ENCODE results near the gene MAN1C1. TPM values are rescaled to one million over a fixed set of nuclear protein-coding genes. Genes with fewer than 3 reads are reported as not detected.

The MAN1C1 gene
- total and polyA plus RNA-seq, 7 donors = 0.69 to 32.1 (median 12.8) TPM

DNA sequence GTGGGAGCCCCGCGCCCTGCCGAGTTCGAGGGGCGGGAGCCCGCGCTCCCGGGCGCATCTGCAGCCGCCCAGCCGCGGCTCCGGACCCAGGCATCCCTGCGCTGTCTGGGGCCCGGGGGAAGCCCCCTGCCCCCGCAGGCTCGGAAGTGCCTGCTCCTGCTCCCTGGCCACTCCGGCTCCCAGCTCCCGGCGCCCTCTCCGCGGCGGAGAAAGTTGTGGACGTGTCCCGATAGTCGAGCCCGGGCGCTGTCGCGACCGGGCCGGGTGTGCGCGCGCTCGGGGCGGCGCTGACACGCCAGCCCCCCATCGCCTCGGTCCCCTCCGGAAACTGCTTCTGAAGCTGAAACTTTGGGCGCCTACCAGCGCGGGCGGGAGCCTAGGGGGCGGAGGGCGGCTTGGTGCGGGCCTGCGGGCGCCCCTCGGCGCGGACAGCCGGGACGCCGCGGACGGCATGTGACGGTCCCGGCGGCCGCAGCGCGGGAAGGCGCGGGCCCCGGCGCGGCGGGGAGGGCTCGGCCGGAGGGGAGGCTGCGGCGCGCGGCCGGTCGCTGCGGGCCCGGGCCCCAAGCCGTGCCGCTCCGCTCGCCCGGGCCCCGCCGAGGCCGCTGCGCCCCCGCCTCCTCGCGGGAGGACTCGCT lies 515 bp downstream of the MAN1C1 start:
- H3K4me3 ChIP-seq = peak overlapping the region; percentile 70 to 98 (median 80)
- H3K9me3 ChIP-seq = no peaks in the 10 kb centered on the region
- peak overlapping the region; percentile 79 to 88 (median 84) for H3K27ac ChIP-seq
- H3K4me1 ChIP-seq = peaks cover 0 to 59% (median 53%) of the 10 kb centered on the region in 4 donors
- no peak for TF ChIP-seq POLR2A (IDR thresholded peaks at IDR 0.05)
- TF ChIP-seq EP300 (IDR thresholded peaks at IDR 0.05) = no peak
- TF ChIP-seq POLR2AphosphoS5 (IDR thresholded peaks at IDR 0.05) = no peak
- TF ChIP-seq CTCF (IDR thresholded peaks at IDR 0.05) = no peak
- 0% methylated on average over 94 of the region's 94 CpGs for WGBS, 2 donors
- DNase-seq = no peak
- intact Hi-C loops (cut with DNase I) = loop anchor here (1.0 to 5.0 kb wide), 3 partner anchors 77 to 380 kb away; partner anchors contain the start of gene PAFAH2
- no peaks in the 10 kb centered on the region for H3K27me3 ChIP-seq
- H3K36me3 ChIP-seq = no peaks in the 10 kb centered on the region

DNA sequence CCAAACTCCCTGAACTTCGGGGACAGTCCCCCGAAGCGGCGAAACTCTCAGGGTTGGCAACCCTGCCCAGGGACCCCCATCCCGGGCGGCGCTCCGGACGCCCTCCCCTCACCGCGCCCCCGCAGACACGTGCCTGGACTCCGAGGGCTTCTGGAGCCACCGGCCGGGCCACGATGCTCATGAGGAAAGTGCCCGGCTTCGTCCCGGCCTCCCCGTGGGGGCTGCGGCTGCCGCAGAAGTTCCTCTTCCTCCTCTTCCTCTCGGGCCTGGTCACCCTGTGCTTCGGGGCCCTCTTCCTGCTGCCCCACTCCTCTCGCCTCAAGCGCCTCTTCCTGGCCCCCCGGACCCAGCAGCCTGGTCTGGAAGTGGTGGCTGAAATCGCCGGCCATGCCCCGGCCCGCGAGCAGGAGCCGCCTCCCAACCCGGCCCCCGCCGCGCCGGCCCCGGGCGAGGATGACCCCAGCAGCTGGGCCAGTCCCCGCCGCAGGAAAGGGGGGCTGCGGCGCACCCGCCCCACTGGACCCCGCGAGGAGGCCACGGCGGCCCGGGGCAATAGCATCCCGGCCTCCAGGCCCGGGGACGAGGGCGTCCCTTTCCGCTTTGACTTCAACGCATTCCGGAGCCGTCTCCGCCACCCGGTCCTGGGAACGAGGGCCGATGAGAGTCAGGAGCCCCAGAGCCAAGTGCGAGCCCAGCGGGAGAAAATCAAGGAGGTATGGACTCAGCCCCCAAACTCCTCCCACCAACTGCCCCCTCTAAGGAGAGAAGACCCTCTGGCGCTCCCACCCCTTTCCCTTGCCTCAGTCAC lies 1.2 kb downstream of the MAN1C1 start:
- no peaks in the 10 kb centered on the region for H3K36me3 ChIP-seq
- 3 to 7% methylated on average over 66 of the region's 66 CpGs for WGBS, 2 donors
- intact Hi-C loops (cut with DNase I) = loop anchor here (2.0 to 5.0 kb wide), 2 partner anchors 127 to 379 kb away; partner anchors contain the start of gene PAFAH2
- H3K4me3 ChIP-seq = peak overlapping the region; percentile 70 to 98 (median 80)
- H3K4me1 ChIP-seq = peaks cover 0 to 66% (median 57%) of the 10 kb centered on the region in 4 donors
- TF ChIP-seq EP300 (IDR thresholded peaks at IDR 0.05) = no peak
- TF ChIP-seq CTCF (IDR thresholded peaks at IDR 0.05) = no peak
- TF ChIP-seq POLR2A (IDR thresholded peaks at IDR 0.05) = no peak
- no peak for TF ChIP-seq POLR2AphosphoS5 (IDR thresholded peaks at IDR 0.05)
- H3K9me3 ChIP-seq = no peaks in the 10 kb centered on the region
- H3K27me3 ChIP-seq = no peaks in the 10 kb centered on the region
- H3K27ac ChIP-seq = peak overlapping the region; percentile 74 to 88 (median 78)
- DNase-seq = peak; percentile 77

DNA sequence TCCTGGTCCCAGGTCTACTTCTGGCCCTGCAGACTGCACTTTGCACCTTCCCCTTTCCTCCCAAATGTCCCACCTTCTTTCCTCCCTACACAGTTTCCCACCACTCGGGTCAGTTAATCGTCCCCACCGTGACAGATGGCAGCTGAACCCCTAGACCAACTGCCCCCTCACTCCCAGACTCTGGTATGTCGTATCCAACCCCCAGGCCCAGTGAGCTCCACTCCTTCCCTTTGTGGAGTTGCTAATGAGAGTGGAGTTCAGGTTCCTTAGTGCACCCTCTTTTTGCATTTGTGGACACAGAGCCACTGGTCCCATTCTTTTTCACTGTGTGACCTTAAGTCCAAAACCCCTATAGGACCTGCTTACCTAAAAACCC lies 1.8 kb downstream of the MAN1C1 start:
- no peak for TF ChIP-seq POLR2A (IDR thresholded peaks at IDR 0.05)
- whole genome bisulfite sequencing, 2 donors = 35 to 56% methylated on average over 4 of the region's 4 CpGs
- H3K9me3 ChIP-seq = no peaks in the 10 kb centered on the region
- intact Hi-C loops (cut with DNase I) = loop anchor here (5.0 kb wide), 1 partner anchor 379 kb away; the partner anchor contains the start of gene PAFAH2
- H3K27ac ChIP-seq = peak overlapping the region; percentile 74 to 88 (median 78)
- no peaks in the 10 kb centered on the region for H3K27me3 ChIP-seq
- DNase-seq = no peak
- H3K4me1 ChIP-seq = peaks cover 0 to 70% (median 60%) of the 10 kb centered on the region in 4 donors
- H3K4me3 ChIP-seq = peak overlapping the region; percentile 70 to 98 (median 80)
- H3K36me3 ChIP-seq = no peaks in the 10 kb centered on the region

DNA sequence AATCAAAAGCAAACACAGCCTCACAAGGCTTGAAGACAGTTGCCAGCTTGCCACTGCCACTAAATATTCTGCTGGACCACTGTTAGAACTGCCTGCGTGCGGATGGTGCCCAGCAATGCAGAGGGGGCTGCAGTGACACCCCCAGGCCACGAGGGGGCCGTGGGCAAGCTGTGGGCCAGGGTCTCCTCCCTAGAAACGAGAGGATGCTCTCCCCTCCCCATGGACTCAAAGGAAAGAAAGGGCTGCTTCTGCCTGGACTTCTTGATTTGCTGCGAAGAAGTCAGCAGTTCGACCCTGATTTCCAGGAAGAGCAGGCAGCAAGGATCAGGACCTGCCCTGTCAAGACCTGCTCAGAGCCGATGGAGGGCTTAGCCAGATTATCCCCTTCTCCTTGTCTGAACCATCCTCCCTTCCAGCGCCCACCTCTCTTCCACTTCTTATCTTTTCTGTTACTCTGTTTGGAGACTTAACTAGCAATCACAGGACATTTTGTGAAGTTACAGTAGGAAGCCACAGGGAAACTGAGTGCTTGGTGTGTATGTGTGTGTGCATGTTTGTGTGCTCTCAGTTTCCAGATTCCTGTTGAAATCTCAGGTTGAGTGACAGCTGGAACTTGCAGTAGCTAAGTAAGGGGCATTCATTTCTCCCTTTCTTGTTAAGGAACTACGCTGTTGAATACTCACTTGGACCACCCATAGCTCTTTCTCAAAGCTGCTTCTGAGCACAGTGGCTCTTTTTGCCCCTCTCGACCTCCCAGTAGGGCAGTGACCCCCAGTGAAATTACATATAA lies 2.7 kb downstream of the MAN1C1 start:
- TF ChIP-seq POLR2AphosphoS5 (IDR thresholded peaks at IDR 0.05) = peak in 1 of 4 donors; percentile 12
- TF ChIP-seq CTCF (IDR thresholded peaks at IDR 0.05) = peak; percentile 68 to 93 (median 78)
- TF ChIP-seq POLR2A (IDR thresholded peaks at IDR 0.05) = no peak
- TF ChIP-seq EP300 (IDR thresholded peaks at IDR 0.05) = no peak
- intact Hi-C loops (cut with DNase I) = loop anchor here (5.0 kb wide), 1 partner anchor 378 kb away; the partner anchor contains the start of gene PAFAH2
- no peaks in the 10 kb centered on the region for H3K36me3 ChIP-seq
- peak overlapping the region in 3 of 4 donors; percentile 70 to 98 (median 73) for H3K4me3 ChIP-seq
- no peaks in the 10 kb centered on the region for H3K9me3 ChIP-seq
- whole genome bisulfite sequencing, 2 donors = 27 to 38% methylated on average over 11 of the region's 11 CpGs
- DNase-seq = no peak
- peak overlapping the region; percentile 74 to 88 (median 78) for H3K27ac ChIP-seq
- H3K27me3 ChIP-seq = no peaks in the 10 kb centered on the region
- peaks cover 0 to 70% (median 60%) of the 10 kb centered on the region in 4 donors for H3K4me1 ChIP-seq

Measured in sigmoid colon (tissue), 7 donors.